ENCODE data around the gene MCIDAS.

MCIDAS gene

DNA sequence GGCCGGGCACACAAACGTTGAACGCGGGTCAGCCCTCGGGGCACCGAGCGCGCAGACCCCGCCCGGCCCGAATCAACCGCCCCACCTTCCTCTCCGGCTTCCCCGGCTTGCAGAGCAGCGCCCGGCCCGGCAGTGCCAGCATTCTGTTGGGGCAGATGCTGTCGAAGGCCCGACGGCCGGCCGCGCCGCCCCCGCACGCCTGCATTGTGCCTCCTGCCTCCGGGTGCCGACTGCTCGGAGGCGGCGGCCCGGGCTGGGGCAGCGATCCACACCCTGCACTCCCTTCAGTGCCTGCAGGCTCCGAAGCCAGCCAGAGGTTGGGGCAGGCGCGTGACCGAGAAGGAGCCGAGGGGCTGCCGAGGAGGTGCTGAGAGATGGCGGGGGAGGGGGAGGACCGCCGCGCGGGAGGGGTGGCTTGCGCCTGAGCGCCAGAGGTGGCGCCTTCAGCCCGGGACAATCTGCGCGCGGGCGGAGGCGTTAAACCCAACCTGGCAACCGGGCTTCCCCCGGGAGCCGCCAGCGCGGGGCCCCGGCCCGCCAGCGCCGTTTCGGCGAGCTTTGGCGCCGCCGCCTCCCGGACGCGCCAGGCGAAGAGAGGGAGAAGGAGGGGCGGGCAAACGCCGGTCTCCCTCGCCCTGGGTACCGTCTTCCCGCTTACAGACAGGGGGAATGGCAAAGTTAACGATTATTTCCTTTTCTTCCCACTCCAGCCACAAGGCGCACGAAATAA, at the start of gene MCIDAS:
Gene MCIDAS, minus strand, starts transcription at position 382 of the 730 bp plus-strand sequence. Its CDS starts 177 bp downstream, at position 205.
- Histone ChIP-seq H3K4me1 (peaks cover 16% of the 10 kb centered on the region), H3K36me3 (replicated peaks) (peaks cover 8% of the 10 kb centered on the region), H3K9me3 (no peaks in the 10 kb centered on the region), H3K4me3 (peak within 1 kb of the TSS; percentile 61), H3K27me3 (ENCODE audit: low read depth) (no peaks in the 10 kb centered on the region)
- in situ Hi-C loops (cut with MboI; ENCODE audit: low sequenced_read_pairs) = loop anchor here (10.0 kb wide), 1 partner anchor 52 kb away; the partner anchor contains the start of gene CDC20B
- peak; percentile 82 to 92 for DNase-seq (ENCODE audit: low spot score in 2 of 2)

DNA sequence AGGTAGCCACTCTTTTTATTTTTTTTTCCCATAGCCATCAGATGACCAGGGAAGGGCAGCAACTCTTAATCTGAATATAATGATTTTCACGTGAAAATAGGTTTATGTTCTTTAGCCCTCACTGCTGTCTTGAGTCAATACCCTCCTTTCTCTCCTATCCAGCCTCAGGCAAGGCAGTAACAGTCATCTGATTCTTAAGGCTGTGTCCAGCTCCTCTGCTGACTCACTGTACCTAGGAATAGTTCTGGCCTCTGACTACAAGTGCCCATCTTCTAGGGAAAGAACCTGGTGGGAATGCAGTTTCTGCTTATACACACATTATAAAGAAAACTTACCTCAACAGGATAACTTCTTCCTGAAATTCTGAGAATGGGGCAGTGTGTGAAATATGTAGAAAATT, 49.7 kb upstream of the MCIDAS start:
- peaks cover 34% of the 10 kb centered on the region for H3K36me3 ChIP-seq (replicated peaks)
- DNase-seq (ENCODE audit: low spot score in 2 of 2) = no peak
- no peak overlapping the region for H3K4me3 ChIP-seq
- no peaks in the 10 kb centered on the region for H3K4me1 ChIP-seq
- H3K9me3 ChIP-seq = no peaks in the 10 kb centered on the region
- no peaks in the 10 kb centered on the region for H3K27me3 ChIP-seq (ENCODE audit: low read depth)
- in situ Hi-C loops (cut with MboI; ENCODE audit: low sequenced_read_pairs) = no loop called here

DNA sequence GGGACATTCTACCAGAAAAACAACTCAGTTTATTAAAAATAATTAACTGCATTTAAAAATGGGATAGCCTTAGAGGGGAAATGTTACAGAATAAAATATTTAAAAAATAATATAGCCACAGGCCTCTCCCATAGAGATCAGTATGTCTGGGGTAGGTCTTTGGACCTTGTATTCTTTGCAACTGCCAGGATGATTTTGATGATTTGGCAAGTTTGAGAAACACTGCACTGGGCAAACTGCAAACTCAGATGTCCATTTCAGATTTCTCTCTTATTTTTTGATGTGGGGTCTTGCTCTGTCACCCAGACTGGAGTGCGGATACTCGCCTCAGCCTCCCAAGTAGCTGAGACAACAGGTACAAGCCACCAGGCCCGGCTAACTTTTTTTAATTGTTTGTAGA, 31.2 kb upstream of the MCIDAS start:
- in situ Hi-C loops (cut with MboI; ENCODE audit: low sequenced_read_pairs) = no loop called here
- DNase-seq (ENCODE audit: low spot score in 2 of 2) = no peak
- H3K4me3 ChIP-seq = no peak overlapping the region
- no peaks in the 10 kb centered on the region; the same call in 1 of the 2 replicates for H3K9me3 ChIP-seq
- H3K36me3 ChIP-seq (replicated peaks) = peaks cover 45% of the 10 kb centered on the region
- H3K27me3 ChIP-seq (ENCODE audit: low read depth) = no peaks in the 10 kb centered on the region
- H3K4me1 ChIP-seq = no peaks in the 10 kb centered on the region

DNA sequence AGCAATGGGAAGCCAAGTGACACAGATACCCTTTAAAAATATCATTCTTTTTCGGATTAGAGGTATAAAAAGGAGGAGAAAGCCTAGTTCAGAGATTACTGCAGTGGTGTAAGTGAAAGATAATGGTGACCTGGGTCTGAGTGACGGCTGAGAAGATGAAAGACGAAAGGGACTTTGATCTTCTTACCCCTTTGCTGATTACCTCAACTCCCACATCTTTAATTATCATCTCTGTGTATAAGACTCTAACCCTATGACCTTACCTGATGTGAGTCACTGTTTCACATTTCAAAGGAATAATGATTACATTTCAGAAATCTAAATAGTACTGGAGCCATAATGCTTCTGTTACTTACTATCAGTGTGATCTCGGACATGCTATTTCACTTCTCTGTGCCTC, 27.7 kb upstream of the MCIDAS start:
- H3K4me3 ChIP-seq = no peak overlapping the region
- H3K36me3 ChIP-seq (replicated peaks) = peaks cover 32% of the 10 kb centered on the region
- H3K27me3 ChIP-seq (ENCODE audit: low read depth) = no peaks in the 10 kb centered on the region
- H3K4me1 ChIP-seq = no peaks in the 10 kb centered on the region
- no peaks in the 10 kb centered on the region for H3K9me3 ChIP-seq
- DNase-seq (ENCODE audit: low spot score in 2 of 2) = no peak
- in situ Hi-C loops (cut with MboI; ENCODE audit: low sequenced_read_pairs) = no loop called here

DNA sequence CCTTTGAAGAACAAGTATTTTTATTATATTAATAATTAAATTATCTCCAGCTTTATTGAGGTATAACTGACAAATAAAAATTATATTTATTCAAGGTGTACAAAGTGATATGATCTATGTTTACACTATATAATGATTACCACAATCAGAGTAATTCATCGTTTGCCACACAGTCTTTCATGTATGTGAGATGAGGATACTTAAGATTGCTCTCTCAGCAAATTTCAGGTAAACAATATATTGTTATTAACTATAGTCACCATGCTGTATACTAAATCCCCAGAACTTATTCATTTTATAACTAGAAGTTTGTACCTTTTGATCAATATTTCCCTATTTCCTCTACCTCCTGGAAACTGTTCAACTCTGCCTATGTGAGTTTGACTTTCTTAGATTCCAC, 22.9 kb upstream of the MCIDAS start:
- DNase-seq (ENCODE audit: low spot score in 2 of 2) = no peak
- Histone ChIP-seq H3K4me3 (no peak overlapping the region), H3K27me3 (ENCODE audit: low read depth) (no peaks in the 10 kb centered on the region), H3K9me3 (peaks cover 9% of the 10 kb centered on the region), H3K36me3 (replicated peaks) (peaks cover 2% of the 10 kb centered on the region; the same call in 1 of the 2 replicates), H3K4me1 (no peaks in the 10 kb centered on the region)
- in situ Hi-C loops (cut with MboI; ENCODE audit: low sequenced_read_pairs) = no loop called here

DNA sequence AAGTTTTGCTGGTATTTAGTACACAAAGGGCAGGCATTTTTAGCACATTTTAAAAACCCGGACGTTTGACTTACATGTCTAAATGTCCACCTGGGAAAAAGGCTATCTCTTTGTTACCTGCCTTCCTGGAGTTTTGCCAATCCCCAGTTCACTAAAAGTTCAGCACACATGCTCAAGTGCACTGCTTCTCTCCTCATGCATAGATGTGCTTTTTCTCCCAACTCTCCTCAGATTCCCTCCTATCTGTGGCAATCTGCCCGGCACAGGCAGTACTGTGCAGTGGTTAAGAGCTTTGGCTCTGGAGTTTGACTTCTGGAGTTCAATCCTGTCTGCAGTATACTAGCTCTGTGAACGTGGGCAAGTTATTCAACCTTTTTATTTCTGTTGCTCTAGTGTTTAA, 14.6 kb upstream of the MCIDAS start:
- no peaks in the 10 kb centered on the region for H3K27me3 ChIP-seq (ENCODE audit: low read depth)
- H3K9me3 ChIP-seq = no peaks in the 10 kb centered on the region
- H3K4me1 ChIP-seq = no peaks in the 10 kb centered on the region
- in situ Hi-C loops (cut with MboI; ENCODE audit: low sequenced_read_pairs) = no loop called here
- no peaks in the 10 kb centered on the region for H3K36me3 ChIP-seq (replicated peaks)
- no peak for DNase-seq (ENCODE audit: low spot score in 2 of 2)
- no peak overlapping the region for H3K4me3 ChIP-seq

DNA sequence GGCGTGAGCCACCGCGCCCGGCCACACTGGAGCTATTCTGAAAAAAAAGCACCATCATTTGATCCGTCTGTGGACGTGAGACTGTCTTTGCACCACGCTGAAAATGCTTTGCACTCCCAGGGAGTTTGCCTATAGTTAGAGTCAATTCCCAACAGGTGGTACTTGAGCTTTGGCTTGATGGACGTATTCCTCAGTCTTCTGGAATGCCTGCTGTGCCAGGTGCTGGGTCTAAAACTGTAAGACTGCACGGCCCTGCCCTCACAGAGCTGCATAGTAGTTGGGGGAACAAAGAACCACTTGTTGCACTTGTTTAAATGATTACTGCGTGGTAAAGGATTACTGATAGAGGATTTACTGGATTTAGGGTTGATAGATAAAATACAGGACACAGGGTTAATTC, 9.7 kb upstream of the MCIDAS start:
- no peaks in the 10 kb centered on the region for H3K9me3 ChIP-seq
- H3K4me3 ChIP-seq = no peak overlapping the region
- in situ Hi-C loops (cut with MboI; ENCODE audit: low sequenced_read_pairs) = no loop called here
- peaks cover 8% of the 10 kb centered on the region for H3K4me1 ChIP-seq
- H3K27me3 ChIP-seq (ENCODE audit: low read depth) = no peaks in the 10 kb centered on the region
- DNase-seq (ENCODE audit: low spot score in 2 of 2) = no peak
- no peaks in the 10 kb centered on the region for H3K36me3 ChIP-seq (replicated peaks)

DNA sequence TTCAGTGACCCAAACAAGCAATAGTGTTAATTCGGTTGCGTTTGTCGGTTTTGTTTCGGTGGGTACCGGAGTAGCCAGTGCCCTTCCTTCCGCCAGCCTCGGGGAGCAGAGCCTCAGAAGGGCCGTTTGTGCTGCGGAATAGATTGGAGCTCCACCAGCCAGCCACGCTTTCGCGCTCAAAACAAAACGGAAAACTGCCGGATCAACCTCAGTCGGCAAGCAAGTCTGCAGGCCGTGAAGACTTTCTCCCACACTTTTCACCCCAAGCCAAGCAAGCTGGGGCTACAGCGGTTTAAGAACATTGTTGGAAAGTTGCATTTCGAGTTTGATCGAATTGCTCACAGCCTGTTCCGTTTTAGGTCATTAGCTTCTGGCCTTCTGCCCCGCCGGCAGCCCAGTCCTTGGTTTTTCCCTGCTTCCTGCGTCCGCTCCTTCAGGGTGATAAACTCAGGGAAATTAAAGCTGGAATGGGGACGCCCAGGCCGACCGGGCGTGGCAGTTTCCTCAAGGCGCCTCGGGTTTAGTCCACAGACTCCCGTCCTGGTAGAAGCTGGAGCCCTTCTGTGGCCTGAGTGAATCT, 7.1 kb upstream of the MCIDAS start:
- peak; percentile 29 to 64 for DNase-seq (ENCODE audit: low spot score in 2 of 2)
- in situ Hi-C loops (cut with MboI; ENCODE audit: low sequenced_read_pairs) = no loop called here
- H3K9me3 ChIP-seq = no peaks in the 10 kb centered on the region
- no peaks in the 10 kb centered on the region for H3K27me3 ChIP-seq (ENCODE audit: low read depth)
- peak overlapping the region; percentile 65 for H3K4me3 ChIP-seq
- H3K36me3 ChIP-seq (replicated peaks) = peaks cover 8% of the 10 kb centered on the region; the same call in 1 of the 2 replicates
- peaks cover 14% of the 10 kb centered on the region for H3K4me1 ChIP-seq

DNA sequence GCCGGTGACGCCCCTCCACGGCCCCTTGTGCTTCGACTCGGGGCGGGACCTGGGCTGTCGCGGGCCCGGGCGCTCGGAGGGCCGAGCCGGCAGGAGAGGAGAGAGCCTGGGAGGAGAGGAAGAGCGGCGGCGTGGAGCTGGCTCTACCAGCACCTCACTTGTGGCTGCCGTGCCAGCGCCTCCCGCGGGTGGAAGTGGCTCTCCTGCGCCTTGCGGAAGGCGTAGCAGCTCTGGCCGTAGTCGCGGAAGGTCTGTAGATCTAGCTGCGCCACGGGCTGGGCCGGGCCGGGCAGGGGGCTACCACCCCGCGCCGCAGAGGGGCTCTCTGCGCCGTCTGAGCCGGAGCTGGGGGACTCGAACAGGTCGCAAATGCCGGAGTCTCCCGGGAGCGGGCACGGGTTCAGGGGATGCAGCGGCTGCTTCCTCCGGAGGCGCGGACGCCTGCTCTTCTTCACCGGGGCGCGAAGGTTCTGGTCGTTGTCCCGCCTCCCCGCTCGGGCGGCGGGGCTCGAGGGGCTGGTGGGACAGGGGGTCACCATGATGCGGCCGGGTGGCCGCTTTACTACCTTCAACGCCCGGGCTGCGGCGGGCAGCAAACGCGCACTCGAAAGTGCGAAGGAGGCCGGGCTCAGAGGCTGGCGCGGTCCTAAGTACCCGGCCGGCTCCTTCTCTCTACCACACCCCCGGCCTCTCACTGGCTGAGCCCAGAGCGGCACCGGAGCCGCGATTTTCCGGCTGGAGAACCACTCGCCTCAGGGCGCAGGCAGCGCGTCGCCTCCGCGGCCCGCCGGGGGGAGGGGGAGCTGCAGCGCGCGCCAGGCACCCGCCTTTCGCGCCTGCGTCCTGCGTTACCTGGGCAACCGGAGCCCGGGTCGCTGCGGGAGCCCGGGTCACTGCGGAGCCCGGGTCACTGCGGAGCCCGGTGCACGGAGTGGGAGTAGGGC, 6.1 kb upstream of the MCIDAS start, which contains the start of gene CCNO:
Gene CCNO, minus strand, starts transcription at position 624 of the 944 bp plus-strand sequence. Its CDS starts 85 bp downstream, at position 539.
- in situ Hi-C loops (cut with MboI; ENCODE audit: low sequenced_read_pairs) = no loop called here
- Histone ChIP-seq H3K4me1 (peaks cover 14% of the 10 kb centered on the region), H3K4me3 (peak within 1 kb of the TSS; percentile 65), H3K27me3 (ENCODE audit: low read depth) (no peaks in the 10 kb centered on the region), H3K9me3 (no peaks in the 10 kb centered on the region), H3K36me3 (replicated peaks) (peaks cover 8% of the 10 kb centered on the region; the same call in 1 of the 2 replicates)
- peak; percentile 81 to 91 for DNase-seq (ENCODE audit: low spot score in 2 of 2)

DNA sequence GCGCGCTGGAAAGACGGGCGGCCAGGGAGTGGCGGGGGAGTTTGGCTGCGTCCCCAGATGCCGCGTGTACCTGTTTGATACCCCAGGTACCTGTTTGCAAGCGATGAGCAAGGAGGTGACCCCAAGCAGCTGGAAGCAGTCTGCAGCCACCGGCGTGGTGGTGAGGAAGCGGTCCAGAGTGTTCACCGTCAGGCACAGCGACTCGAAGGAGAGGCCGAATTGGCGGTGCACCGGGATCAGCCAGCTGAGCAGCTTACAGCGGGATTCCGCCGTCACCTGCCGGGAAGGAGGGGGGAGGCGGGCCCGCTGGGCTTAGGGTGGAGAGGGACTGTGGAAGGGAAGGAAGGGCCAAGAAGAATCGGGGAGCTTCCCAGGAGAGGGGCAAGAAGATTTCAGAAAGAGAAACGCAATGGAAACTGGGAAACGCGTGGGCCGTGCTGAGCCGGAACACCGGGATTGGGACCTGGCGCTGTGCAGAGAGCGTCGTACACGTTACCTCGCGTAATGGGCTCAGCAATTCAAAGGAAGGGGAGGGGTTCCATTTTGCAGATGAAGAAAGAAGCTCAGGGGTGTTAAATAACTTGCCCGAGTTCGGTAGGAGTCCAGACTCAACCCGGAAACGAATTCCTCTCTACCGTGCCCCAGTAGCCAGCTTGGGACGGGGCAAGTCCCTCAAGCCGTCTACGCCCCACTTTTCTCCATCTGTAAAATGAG, 5.3 kb upstream of the MCIDAS start:
- no peaks in the 10 kb centered on the region for H3K9me3 ChIP-seq
- in situ Hi-C loops (cut with MboI; ENCODE audit: low sequenced_read_pairs) = no loop called here
- peak; percentile 69 to 73 for DNase-seq (ENCODE audit: low spot score in 2 of 2)
- peak overlapping the region; percentile 65 for H3K4me3 ChIP-seq
- peaks cover 8% of the 10 kb centered on the region; the same call in 1 of the 2 replicates for H3K36me3 ChIP-seq (replicated peaks)
- H3K27me3 ChIP-seq (ENCODE audit: low read depth) = no peaks in the 10 kb centered on the region
- H3K4me1 ChIP-seq = peaks cover 18% of the 10 kb centered on the region

DNA sequence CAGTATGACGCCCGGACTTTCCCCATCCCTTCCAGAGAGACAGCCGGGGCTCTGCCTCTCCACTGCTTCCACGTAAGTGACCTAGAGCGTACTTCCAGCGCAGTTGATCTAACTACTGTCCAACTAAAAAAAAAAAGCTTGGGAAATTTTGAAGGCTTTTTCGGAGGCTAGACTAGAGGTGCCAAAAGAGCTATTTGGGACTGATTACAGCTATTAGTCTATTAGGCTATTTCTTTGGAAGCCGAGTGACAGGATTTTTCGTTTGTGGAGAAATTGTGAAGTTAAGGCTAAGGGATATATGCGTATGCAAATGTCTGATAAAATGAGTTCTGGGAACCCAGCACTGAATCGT, 4.8 kb upstream of the MCIDAS start:
- H3K36me3 ChIP-seq (replicated peaks) = peaks cover 8% of the 10 kb centered on the region; the same call in 1 of the 2 replicates
- no peaks in the 10 kb centered on the region for H3K9me3 ChIP-seq
- H3K4me1 ChIP-seq = peaks cover 18% of the 10 kb centered on the region
- DNase-seq (ENCODE audit: low spot score in 2 of 2) = no peak
- H3K4me3 ChIP-seq = peak overlapping the region; percentile 65
- H3K27me3 ChIP-seq (ENCODE audit: low read depth) = no peaks in the 10 kb centered on the region
- in situ Hi-C loops (cut with MboI; ENCODE audit: low sequenced_read_pairs) = no loop called here

DNA sequence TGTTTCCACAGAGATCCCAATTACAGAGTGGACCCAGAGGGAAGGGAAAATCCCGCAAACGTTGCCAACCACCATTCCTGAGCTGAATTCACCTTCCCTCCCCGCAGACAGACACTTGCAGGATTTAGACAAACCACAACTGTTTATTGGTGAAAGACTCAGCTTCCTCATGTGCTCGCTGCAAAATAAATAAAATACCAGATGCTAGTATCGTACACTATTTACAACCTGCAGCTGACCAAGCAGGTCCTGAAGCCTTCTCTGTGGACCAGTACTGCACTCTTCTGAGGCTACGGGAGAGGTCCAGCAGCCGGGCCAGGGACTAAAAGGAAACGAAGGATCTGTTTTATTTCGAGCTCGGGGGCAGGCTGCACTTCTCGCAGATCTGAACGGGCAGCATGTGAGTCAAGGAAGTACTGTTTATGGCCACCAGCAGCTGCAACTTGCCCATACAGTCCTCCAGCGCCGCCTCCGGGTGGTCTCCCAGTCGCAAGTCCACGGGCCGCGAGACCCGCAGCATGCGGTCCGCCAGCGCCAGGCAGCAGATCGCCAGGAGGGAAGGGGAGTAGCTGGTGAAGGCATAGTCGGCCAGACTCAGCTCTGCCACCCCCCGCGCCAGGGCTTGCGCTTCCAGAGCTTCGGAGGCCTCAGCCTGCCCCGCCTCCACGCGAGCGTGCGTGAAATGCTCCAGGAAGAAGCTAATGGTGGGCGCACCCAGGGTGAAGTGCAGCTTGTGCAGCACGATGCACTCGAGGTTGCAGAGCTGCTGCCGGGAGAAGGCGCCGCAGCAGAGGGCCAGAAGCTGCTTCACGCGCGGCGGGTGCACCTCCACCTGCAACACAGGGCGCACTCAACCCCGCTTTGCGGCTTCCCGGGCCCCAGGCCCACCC, 4.2 kb upstream of the MCIDAS start:
- in situ Hi-C loops (cut with MboI; ENCODE audit: low sequenced_read_pairs) = no loop called here
- DNase-seq (ENCODE audit: low spot score in 2 of 2) = peak; percentile 33 to 67
- peak overlapping the region; percentile 65 for H3K4me3 ChIP-seq

More for the DNA sequence above, 4.2 kb upstream of the MCIDAS start:
- Histone ChIP-seq H3K36me3 (replicated peaks) (peaks cover 8% of the 10 kb centered on the region; the same call in 1 of the 2 replicates), H3K9me3 (no peaks in the 10 kb centered on the region), H3K27me3 (ENCODE audit: low read depth) (no peaks in the 10 kb centered on the region), H3K4me1 (peaks cover 19% of the 10 kb centered on the region)

All from HAP-1 (cell line).